ENCODE data around the gene PCNX2. TPM values are rescaled to one million over a fixed set of nuclear protein-coding genes. Genes with fewer than 3 reads are reported as not detected.

Gene PCNX2
- total and polyA plus RNA-seq, 2 donors (not counting 3 experiments of a cell fraction or from before 2014, with no cell fraction given), result 6.6 to 11.0 TPM

DNA sequence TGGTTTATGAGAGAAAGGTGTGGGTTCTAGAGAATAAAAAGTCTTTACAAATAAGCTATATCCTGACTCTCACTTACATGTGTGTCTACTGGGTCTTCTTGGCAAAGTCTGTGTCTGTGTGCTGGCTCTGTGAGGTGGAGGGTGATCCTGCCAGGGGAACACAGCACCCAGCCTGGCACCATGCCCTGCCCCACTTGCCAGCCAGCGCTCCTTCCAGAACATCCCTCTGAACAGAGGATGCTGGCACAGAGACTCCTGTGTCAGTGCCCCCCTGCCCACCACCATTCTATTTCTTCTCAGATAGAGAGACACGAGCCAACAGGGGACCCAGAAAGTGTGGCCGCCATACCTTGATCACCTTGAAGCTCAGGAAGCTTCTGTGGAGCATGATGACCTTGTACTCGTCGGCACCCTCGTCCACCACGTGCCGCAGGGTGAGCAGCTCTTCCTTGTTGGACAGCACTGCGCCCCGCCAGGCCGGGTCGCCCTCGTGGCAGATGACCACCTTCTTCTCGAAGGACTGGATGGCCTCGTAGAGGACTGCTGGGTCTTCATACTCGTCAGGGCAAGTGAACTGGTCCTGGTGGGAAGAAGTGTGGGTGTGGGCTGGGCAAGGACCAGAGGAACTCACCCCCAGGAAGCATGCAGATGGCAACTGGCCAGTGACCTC is 295.4 kb downstream of the PCNX2 start:
- no peak overlapping the region for H3K27ac ChIP-seq (ENCODE audit: insufficient read depth, low read depth, low read length)
- BruUV-seq (replicated peaks), result no TSS peak
- FAIRE-seq (no peak), DNase-seq (ENCODE audit: low read depth, low spot score) (no peak)
- intact Hi-C loops (cut with micrococcal nuclease), result no loop called here
- H3K9me1 ChIP-seq (replicated peaks; ENCODE audit: control insufficient read depth, extremely low read depth, insufficient read depth, low read length), result no peaks in the 10 kb centered on the region
- no peaks in the 10 kb centered on the region for H3K27me3 ChIP-seq (ENCODE audit: control insufficient read depth in 2 of 2, insufficient read depth in 2 of 2, low read length in 2 of 2)
- dilution Hi-C loops (cut with MboI; ENCODE audit: extremely low pct_ligation_motif_present, low sequenced_read_pairs), result no loop called here
- no peak overlapping the region for H2AFZ ChIP-seq (ENCODE audit: low read depth, low read length)
- POLR2A ChIA-PET, result no interaction called here
- no peaks in the 10 kb centered on the region for H3K79me2 ChIP-seq (ENCODE audit: control insufficient read depth, insufficient read depth, low read length)
- no peaks in the 10 kb centered on the region for H3K9me3 ChIP-seq (replicated peaks; ENCODE audit: control insufficient read depth, insufficient read depth, low read length)
- no peaks in the 10 kb centered on the region for H4K20me1 ChIP-seq (replicated peaks; ENCODE audit: control insufficient read depth, extremely low read depth, insufficient read depth, low read length)
- no peaks in the 10 kb centered on the region for H3K36me3 ChIP-seq (ENCODE audit: control insufficient read depth in 2 of 2, extremely low read depth in 1 of 2, insufficient read depth in 2 of 2, low read length in 2 of 2)
- H3K9ac ChIP-seq (replicated peaks; ENCODE audit: extremely low read depth, insufficient read depth, low read length), result no peak overlapping the region
- H3K4me1 ChIP-seq (ENCODE audit: control insufficient read depth, extremely low read depth, insufficient read depth, low read length), result no peaks in the 10 kb centered on the region
- CTCF ChIA-PET, result interaction anchor here (1.2 kb wide), 2 partner anchors 11 to 34 kb away, joined by 3 to 4 read pairs; no protein-coding TSS in a partner anchor
- no peak overlapping the region for H3K4me3 ChIP-seq (replicated peaks in 1 of 3; ENCODE audit: insufficient read depth in 1 of 3, low read depth in 1 of 3, low read length in 3 of 3)
- TF ChIP-seq FOS (IDR thresholded peaks at IDR 0.05; ENCODE audit: borderline replicate concordance, insufficient read depth, low read length) (no peak), EZH2 (IDR thresholded peaks at IDR 0.05; ENCODE audit: borderline replicate concordance, low read depth, low read length, severe bottlenecking) (no peak), POLR2AphosphoS5 (IDR thresholded peaks at IDR 0.05; ENCODE audit: insufficient read depth, low read depth, low read length) (no peak), GATA2 (IDR thresholded peaks at IDR 0.05; ENCODE audit: insufficient read depth, insufficient read length, low read depth, low read length) (no peak), MYC (IDR thresholded peaks at IDR 0.05; ENCODE audit: low read depth, low read length) (no peak), CTCF (IDR thresholded peaks at IDR 0.05; ENCODE audit: extremely low read depth in 1 of 2, insufficient read depth in 1 of 2, low read depth in 1 of 2, low read length in 2 of 2) (no peak), JUN (IDR thresholded peaks at IDR 0.05; ENCODE audit: borderline replicate concordance, insufficient read depth, insufficient read length, low read depth) (no peak), POLR2A (IDR thresholded peaks at IDR 0.05; ENCODE audit: low read depth, low read length) (no peak)
- TF ChIP-seq, protein P1, sequence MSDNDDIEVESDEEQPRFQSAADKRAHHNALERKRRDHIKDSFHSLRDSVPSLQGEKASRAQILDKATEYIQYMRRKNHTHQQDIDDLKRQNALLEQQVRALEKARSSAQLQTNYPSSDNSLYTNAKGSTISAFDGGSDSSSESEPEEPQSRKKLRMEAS (IDR thresholded peaks at IDR 0.05; ENCODE audit: insufficient read depth, insufficient read length), result no peak
- no peak overlapping the region for H3K4me2 ChIP-seq (ENCODE audit: insufficient read depth, low read length)
